HG03196 (cell line): ENCODE measurements around the gene SOCS6.
"Not testable (repeated sequence)": the region's sequence is repeated elsewhere in the genome, so short reads cannot be mapped to it uniquely, and the experiment has no call there.

Source experiments
- ATAC-seq: cut with Tn5 transposase; IDR thresholded peaks from one replicate; pipeline ENCODE4 v1.9.1; 2021; ENCODE audit not compliant: unreplicated experiment

SOCS6 gene

DNA sequence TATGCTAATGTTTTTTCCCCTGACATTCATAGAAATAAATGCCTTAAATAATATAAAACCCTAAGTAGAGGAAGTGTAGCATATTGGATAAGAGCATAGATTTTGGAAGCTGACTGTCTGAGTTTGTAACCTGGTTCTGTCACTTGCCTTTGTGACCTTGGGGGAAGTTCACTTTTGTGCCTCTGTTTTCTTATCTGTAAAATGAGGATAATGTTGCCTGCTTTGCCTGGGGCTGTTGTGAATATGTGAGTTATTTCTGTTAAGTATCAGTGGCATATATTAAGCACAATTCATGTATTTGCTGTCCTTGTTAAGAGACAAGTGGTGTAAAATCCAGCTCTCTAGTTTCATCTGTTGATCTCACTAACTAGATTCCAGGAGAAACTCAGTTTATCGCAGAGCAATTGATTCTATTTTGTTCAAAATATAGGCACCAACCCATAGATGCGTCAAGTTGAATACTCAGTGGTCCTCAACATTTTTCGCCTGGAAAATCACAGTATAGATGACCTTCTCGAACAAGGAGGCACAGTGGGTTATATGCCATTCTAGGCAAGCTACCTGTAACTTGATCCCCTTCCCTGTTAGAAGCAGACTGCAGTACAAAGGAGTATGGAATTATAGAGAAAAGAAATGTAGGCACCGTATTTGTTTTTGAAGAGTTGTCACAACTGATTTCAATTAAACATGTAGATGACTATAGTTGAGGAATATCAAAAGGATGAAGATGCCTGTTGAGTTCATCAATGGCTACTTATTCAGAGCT, 67.0 kb downstream of the SOCS6 start:
- no peak for ATAC-seq

DNA sequence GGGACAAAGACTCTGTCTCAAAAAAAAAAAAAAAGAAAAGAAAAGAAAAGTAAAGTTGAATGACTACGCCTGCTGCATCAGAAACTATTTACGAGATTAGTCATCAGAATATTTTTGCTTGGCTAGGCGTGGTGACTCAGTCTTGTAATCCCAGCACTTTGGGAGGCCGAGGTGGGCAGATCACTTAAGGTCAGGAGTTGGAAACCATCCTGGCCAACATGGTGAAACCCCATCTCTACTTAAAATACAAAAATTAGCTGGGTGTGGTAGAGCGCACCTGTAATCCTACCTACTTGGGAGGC, 69.2 kb downstream of the SOCS6 start:
- peak; percentile 66 for ATAC-seq

DNA sequence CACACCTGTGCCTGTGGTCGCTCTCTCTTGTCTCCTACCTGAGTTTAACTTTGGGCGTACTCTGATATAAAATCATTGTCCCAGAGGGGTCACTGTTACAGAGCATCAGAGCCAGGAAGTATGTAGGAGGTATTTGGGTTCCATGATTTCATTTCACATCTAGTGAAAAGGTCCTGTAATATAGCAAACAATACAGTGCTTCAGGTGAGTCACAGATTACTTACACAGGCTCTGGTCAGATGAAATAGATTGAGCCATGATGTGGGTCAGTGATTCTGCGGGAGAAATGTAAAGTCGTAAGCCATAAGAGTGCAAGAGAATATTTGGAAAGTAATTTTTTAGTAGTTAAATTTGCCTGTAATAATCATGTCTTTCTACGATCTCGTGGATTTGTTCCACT, 70.2 kb downstream of the SOCS6 start:
- ATAC-seq: no peak

DNA sequence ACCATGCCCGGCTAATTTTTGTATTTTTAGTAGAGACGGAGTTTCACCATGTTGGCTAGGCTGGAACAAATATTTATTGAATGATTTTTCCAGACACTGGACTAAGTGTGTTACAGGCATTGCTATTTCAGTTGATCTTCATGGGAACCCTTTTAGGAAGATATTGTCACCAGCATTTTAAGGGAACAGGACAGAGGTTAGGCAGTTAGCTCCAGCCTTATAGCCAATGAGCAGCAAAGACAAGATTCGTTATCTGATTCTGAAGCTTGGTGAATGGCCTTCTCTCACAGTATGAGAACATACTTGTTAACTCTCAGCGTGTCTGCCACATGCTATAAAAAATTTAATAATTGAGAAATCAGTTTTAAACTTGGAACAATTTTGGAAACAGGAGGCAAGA, 73.4 kb downstream of the SOCS6 start:
- no peak for ATAC-seq

DNA sequence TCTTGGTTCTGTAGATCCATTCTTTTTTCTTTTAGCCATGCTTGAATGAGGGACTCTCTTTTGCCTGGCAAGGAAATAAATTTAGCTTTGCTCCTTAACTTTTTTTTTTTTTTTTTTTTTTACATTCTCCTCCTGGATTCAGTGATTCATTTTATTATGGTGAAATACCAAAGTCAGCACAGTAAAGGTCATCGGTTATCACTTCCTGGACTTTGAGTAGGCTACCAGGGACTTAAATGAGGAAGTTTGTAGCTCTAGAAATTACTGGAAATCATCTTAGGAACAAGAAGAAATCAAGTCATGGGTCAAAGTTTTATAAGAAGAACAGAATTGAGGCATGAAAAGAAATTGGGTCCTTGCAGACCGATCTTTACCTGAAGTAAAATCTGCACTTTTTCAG, 75.0 kb downstream of the SOCS6 start:
- ATAC-seq: no peak

DNA sequence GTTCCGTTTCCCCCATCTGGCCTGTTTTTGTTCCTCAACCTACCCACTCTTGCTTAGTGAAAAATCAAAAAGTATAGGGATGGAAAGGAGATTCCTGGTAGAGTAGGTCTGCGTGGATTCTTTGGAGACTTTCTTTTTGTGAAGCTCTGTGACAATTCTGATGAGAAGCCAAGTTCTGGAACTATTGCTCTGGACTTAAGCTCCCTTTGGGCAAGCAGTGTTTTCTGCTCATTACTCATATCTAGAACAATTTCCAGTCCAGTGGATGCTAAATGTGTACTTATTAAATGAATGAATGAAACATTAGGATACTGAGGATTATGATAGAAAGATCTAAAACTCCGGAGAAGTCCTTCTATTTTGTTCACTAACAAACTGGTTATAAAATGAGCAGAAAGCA, 76.5 kb downstream of the SOCS6 start:
- ATAC-seq: no peak

DNA sequence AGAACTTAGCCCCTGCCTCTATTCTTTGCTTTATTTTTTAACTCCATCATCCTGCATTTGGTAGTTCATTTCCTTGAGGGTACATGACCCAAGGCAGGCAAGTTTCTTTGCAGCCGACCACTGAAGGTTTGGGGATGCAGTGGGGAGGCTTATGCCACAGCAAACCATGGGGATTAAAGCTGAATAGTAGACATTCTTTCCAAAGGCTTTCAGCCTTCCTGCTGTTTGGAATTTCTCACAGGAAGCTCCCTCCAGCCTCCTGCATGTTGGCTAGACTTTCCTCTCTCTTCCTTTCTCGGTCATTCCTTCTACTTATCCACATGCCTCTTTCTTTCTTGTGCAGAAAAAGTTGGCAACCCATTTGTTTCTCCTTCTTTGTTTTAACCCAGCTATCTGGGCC, 77.3 kb downstream of the SOCS6 start:
- no peak for ATAC-seq

DNA sequence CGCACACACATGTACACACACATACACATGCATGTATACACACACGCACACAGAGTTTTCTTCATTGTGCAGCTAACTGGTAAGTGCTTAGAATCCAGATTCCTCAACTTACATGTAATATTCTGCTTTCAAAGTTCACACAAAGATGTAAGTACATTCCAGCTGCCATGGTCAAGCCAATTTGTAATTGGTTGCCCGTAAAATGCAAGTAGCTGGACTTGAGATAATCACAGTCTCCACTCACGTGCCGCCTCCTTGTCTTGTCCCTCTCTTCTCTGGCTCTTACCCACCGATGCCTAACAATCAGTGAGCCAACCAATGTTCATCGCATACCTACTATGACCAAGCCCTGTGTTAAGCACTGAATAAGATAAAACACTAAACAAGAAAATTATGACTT, 77.8 kb downstream of the SOCS6 start:
- ATAC-seq: no peak

DNA sequence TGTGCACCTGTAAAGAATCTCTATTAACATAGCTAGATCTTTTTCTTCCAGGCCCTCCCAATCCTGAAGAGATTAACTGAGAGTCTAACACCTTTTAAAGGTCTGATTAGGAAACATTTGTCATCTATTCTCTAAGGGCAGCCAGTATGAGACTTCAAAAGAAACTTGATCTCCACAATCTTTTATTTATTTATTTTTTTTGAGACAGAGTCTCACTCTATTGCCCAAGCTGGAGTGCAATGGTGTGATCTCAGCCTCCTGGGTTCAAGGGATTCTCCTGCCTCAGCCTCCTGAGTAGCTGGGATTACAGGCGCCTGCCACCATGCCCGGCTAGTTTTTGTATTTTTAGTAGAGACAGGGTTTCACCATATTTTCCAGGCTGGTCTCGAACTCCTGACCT, 78.5 kb downstream of the SOCS6 start:
- not testable (repeated sequence) for ATAC-seq

DNA sequence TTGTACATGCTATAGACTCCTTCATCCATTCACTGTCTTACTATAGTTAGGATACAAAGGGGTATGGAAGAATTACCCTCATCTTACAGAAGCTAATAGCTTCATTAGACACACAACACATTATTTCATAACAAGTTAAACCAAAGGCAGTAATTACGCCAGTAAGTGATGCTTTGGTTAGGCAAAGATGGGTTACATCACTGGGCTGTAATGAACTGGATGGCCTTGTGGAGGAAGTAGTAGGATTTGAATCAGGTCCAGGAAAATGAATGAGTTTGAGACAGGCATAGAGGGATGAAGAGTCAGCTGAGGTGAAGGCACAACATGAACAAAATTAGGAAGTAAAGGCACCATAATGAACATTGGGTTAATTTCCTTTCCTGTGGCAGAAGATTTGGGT, 80.1 kb downstream of the SOCS6 start:
- ATAC-seq: no peak

DNA sequence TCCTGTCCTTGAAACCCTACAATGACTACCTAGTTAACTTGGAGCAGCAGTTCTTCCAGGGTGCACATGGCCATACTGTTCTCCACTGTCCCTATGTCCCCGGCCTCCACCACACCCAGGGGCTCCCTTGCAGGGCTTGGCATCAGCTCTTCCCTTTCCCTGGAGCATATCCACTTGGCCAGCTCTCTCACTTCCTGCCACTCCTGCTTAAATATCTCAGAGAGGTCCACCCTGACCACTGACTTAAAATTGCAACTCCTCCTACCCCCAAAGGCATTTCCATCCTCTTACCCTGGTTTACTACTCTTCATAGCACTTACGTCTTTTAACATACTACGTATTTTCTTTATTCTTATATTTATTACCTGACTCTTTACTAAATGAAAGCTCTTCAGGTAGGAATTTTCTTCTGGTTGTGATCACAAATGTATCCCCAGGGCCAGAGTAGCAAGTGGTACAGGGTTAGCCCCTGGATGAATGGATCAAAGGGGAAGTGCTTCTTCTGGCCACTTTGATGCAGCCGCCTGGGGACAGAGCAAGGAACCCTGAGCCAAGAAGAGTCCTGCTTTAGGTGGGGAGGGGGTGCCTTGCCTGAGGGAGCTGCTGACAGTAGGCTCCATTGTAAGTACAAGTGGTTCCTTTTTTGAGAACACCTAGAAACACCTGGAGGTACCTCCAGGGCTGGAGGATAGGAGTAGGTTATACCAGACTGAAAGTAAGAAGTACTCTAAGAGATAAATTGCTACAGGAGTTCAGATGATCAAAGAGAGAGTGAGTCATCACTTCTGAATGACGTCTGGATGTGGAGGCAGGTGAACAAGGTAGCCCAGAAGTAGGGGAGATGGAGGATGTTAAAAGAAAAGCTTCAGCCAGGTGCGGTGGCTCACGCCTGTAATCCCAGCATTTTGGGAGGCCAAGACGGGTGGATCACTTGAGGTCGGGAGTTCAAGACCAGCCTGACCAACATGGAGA, 82.2 kb downstream of the SOCS6 start:
- no peak for ATAC-seq

DNA sequence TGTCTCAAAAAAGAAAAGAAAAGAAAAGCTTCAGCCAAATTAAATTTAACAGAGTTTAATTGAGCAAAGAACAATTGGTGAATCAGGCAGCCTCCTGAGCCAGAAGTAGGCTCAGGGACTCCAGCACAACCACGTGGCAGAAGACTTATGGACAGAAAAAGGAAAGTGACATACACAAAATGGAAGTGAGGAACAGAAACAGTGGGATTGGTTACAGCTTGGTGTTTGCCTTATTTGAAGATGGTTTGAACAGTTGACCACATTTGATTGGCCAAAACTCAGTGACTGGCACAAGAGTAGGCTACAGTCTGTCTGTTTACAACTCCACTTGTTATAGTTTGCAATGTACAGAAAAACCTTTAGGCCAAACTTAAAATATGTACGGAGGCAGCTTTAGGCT, 83.1 kb downstream of the SOCS6 start:
- ATAC-seq: no peak

DNA sequence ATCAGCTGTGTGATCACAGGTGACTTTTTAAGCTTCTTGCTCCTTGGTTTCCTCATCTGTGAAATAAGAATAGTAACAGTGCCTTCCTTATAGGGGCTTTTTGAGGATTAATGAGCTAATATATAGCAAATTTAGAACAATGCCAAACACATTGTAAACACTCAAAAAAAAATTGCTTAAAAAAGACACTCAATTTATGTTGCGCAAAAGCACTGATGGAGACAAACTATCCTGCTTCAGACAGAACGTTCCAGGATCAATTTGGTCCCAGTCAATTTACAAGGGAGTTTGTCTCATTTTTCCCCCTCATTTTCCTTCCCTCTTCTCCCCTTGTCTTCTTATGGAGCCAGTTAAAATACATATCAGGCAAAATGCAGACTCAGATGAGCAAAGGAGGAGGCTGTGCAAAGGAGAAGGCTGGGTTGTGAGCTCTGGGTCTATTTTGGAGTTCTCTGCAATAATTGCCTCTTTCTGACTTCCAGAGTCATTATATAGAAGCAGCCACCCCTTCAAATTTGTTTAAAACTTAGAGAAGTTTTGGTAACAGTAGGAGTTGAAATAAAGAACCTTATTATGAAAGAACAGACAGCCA, 83.7 kb downstream of the SOCS6 start:
- no peak for ATAC-seq

DNA sequence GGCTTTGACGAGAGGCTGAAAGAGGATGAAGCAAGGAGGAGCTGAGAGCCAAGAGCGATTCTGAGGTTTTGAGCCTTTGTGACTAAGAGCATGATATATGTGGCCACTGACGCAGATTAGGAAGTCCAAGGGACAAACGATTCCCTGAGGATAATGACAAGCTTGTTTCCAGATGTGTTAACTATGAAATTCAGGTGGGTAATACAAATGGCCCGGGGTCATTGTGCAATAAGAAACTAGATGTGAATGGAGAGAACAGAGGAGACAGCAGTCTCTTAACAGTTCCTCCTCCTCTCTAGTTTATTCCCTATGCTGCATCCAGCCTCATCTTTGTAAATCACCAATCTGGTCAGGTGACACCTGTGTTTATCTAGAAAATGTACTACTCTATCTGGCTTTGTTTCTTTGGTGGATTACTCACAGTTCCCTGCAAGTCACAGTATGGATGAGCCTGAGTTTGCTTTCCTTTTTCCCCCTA, 84.2 kb downstream of the SOCS6 start:
- no peak for ATAC-seq

DNA sequence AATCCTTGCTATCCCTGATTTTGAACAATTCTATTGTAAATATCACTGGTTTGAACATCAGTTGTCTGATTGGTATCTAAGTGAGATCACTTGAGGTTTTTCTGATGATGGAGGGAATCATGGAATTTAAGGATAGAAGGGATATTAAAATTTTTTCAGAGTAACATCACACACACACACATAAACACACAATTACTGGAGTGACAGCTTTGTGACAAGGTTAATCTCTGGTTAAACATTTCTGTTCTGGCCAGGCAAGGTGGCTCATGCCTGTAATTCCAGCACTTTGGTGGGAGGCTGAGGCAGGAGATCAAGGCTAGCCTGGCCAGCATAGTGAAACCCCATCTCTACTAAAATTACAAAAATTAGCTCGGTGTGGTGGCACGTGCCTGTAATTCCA, 85.3 kb downstream of the SOCS6 start:
- ATAC-seq: no peak

DNA sequence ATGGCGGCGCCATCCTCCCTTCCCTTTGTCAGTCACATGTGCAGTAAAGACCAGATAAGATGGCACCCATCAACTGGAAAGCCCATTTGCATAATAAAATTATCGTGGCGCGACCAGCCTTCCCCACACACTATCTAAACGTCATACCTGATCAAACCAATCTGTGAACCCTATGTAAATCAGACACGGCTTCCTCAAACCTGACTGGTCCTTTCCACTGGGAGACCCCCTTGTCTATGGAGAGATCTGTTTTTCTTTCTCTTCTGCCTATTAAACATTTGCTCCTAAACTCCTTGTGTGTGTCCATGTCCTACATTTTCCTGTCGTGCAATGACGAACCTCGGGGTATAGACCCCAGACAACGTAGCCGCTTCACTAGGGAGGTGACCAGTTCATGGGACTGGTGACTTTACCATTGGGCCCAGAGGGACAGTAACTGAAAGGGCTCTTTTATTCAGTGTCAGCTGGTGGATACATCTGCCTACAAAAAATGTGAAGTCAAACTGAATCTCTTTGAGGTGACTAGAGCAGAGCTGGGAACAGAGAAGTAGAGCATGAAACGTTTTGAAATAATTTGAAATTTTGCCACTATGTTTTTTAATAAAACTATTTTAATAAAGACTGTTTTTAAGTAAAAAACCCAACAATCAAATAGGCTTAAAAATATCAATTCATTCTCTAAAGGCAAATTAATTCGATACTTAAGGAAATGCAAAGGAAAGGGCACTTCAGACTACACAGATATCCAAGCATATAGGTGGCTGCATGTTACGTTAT, 87.5 kb downstream of the SOCS6 start:
- ATAC-seq: no peak

DNA sequence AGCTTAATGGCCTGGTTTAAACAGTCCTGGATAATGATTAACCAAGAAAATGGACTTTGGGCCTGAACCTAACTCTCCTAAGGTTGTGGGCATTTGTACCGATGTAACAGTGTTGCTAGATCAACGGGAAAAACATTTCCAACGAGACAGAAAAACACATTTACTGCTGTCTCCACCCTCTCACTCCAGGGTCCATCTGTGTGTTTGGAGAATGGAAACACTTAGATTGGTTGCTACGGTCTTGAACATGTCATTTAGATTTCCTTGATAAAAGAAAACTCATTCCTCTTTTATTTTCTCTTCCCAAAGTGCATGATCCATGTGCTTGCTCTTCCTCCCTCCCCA, 88.0 kb downstream of the SOCS6 start:
- ATAC-seq: no peak

DNA sequence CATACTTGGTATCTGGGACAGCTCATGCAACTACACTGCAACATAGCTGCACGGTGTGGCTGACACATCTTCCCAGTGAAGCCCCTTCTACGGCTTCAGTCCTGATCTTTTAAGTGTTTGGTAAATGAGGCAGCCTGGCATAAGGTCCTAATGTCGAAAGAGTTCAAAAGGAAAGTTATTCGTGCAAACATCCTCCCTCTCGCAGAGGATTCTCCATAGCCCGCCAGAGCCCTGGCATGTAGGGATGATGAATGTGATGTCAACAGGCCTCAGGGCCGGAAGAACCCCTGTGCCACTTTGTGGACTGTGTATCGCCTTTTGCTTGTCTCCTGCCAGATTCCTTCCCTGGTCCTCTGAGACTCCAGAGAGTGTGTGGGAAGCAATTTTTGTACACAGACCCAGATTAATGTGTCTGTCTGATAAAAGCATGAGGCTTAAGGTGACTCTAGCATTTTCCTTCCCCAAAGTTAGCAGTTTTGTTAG, 88.5 kb downstream of the SOCS6 start:
- ATAC-seq: no peak

DNA sequence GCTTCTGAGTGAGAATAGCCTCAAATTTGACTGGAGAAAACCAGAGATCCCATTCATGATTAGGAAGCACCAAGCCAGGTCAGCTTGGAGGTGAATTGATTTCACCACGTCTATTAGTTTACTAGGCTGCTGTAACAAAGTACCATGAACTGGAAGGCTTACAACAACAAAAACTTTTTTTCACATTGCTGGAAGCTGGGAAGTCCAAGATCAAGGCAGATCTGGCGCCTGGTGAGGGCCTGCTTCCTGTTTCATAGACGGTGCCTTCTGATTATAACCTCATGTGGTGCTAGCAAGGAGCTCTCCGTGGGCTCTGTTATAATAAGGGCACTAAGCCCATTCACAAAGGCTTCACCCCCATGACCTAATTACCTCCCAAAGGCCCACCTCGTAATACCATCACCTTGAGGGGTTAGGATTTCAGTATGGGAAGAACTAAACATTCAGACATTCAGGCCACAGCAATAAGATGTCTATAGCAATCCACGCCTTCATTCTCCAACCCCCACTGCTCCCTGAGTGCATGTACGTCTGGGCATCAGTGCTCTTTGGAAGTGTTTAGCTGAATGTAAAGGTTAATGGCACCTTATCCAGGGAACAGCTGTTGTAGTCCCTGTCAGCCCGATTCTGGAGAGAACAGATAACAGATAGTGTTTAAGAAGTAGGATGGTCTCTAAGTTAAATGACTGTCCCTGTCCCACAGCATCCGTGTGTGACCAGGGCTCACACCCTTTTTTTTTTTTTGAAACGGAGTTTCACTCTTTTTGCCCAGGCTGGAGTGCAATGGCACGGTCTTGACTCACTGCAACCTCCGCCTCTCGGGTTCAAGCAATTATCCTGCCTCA, 89.2 kb downstream of the SOCS6 start:
- no peak for ATAC-seq
